ENCODE results near the gene ST14.
"Not testable (repeated sequence)": the region's sequence is repeated elsewhere in the genome, so short reads cannot be mapped to it uniquely, and the experiment has no call there.

ST14 gene

DNA sequence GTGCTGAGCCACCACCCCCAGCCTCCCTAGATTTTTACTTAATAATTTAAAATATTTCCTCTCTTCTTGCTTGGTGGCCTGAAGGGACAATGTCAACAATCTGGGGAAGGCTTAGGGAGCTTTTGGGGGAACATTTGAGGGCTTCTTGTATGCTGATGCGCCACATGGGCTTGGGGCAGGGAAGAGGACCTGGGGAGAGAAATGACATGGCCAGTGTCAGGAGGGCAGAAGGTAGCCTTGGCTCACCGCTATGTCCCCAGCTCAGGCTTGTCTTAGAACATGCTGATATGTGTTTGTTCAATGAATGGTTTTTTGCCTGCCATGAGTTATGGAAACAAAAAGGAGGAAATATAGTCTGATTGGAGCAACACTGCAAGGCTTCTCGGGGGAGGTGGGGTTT lies 51.6 kb downstream of the ST14 start:
- no peak for FAIRE-seq

DNA sequence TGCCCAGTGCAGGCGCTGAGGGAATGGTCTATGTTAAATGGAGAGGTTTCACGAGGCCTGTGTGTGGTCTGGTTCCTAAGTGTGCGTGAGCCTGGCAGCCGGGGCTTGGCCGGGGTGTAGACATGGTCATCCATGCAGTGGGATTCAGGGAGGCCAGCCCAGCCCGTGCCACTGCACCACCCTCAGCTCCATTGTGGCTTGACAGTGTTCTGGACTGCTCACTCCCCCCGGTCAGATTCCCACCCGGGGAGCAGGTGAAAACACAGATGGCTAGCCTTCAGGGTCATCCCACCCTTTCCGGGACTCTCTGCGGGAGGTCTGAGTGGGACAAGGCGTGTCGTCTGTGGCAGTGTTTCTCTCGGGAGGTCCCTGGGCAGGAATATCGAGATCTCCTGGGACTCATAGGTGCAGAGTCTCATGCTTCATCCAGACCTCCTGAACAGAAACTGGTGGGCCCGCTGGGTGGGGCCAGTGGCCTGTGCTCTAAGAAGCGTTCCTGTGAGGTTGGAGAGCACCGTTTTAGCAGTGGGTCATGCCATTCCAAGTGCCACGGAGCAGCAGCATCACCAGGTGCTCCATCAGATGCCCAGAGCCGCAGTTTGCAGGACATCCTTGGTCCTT lies 52.3 kb downstream of the ST14 start:
- no peak for FAIRE-seq

DNA sequence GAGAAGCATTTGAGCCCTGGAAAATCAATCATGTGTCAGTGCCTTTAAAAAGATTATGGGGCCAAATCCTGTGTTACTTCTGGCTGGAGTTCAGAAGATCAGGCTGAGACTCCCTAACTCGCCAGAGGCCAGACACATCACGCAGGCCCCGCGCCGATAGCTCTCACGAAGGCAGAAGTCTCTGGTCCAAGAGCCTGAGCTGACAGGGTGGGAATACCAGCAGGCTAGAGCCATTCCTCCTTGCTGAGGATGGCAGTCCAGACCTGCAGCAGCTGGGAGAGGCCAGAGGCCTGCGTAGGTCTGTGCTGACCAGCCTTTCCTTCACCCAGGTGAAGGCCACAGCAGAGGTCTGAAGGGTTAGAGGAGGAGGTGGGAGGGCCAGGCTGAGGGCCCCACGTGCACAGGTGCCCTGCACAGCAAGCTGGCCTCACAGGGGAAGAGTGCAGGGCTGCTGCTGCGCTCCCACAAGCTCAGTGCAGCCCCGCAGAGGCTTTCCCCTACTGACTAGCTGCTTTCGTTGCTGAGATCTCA lies 52.9 kb downstream of the ST14 start:
- no peak for FAIRE-seq

DNA sequence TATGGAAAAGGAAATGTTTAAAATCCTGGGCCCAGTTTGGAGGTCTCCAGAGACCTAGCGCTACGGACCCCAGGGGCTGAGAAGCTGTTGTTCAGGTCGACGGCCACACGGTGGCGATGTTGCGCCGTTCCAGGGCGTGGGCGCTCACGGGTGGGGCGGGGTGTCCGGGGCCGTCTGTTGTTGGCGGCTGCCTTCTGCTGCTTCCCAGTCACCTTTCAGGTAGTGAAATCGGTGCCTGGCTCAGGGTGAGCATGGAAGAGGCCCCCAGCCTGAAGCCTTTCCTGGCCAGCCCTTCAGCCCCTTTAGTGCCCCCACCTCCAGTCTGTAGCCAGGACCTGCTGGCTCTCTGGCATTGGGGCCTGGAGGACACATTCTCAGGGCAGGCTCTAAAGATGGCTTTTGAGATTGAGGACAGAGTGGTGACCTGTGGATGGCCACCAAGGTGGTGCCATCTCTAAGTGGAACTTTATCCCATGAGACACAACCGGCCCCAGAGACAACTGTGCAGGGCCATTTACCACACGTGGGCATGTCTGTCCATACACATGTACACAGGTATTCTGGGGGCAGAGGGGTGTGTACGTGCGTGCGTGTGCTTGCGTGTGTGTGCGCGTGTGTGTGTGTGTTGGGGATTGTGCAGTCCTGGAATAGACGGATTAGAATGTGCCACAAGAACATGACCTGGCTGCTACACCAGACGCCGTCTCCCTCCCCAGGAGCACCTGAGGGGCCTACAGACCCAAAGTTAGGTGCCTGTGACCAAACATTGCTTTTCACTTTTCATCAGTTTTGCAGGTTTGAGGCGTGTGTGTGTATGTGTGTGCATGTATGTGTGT lies 53.8 kb downstream of the ST14 start:
- FAIRE-seq = no peak

DNA sequence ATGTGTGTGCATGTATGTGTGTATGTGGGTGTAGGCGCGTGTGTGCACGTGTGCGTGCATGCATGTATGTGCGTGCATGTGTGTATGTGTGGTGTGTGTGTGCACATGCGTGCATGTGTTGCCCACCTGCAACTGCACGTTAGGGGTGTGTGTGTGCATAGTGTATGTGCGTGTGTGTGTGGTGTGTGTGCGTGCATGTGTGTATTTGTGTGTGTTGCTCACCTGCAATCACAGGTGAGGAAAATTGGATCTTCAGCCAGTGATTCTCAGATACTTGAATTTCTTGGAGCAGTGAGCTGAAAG lies 54.3 kb downstream of the ST14 start:
- FAIRE-seq = no peak

DNA sequence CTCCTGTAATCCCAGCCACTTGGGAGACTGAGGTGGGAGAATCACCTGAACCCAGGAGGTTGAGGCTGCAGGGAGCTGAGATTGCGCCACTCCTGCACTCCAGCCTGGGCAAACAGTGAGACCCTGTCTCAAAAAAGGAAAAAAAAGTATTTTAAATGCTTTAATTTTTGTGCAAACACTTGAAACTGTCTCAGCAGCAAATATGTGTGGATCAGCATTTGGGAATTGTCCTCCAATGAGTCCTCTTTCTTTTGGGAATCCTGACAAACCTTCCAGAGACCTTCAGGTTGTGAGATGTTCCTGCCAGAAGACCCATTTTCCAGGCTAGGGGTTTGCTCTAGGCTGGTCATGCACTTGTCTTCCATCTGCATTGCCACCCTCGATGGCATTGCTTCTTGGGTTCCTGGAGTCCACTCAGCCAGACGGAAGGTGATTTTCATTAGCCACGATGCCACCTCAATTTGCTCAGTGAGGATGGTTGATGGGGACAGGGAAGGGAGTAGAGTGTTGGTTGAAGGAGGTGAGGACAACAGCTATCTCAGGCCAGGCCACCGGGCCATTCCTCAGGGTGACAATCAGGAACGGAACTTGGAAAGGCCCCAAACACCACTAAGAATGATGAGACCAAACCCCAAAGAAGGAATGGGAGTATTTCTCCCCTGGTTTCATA lies 55.4 kb downstream of the ST14 start:
- FAIRE-seq = no peak

DNA sequence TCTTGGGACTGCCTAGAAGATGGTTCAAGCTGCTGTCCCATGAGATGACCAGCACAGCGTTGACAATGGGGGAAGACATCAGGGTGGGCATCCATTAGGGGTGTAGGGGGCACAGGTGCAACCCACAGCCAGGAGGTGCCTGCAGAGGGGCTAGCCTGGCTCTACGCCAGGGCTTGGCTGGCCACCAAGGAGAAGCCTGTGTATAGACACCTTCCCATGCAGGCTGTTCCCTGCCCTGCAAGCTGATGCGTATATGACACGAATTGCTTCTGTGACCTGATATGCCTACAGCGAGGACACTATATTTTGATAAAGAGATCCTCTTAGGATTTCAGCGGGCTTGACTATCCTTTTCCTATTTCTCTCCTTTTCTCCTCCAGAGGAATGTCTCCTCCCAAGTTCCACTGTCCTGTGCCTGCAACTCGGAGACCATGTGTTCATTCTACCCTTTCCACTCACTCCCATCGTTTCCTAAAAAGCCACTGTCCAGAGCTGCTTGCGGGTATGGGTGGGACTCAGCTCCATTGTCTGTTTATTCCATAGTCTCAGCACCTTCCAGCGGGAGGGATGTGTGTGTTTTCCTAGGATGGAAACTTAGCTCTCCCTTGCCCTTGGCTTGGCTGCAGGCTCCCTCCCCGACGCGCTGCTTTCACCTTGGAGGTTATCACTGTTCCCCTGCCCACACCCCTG lies 56.1 kb downstream of the ST14 start:
- no peak for FAIRE-seq

DNA sequence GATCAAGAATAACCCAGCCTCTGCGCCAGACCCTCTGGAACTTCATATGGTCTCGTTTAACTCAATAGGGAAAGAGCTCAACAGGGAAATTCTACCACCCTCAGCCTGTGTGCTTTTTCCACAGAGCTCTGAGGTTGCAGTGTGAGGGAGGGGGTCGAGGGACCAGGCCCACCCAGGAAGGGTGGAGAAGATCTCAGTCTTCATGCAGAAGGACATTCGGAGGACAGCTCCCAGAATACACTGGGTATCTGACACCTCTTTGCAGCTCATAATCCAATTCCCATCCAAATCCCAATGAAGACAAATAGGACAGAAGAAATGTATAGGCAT lies 56.6 kb downstream of the ST14 start:
- FAIRE-seq = no peak

DNA sequence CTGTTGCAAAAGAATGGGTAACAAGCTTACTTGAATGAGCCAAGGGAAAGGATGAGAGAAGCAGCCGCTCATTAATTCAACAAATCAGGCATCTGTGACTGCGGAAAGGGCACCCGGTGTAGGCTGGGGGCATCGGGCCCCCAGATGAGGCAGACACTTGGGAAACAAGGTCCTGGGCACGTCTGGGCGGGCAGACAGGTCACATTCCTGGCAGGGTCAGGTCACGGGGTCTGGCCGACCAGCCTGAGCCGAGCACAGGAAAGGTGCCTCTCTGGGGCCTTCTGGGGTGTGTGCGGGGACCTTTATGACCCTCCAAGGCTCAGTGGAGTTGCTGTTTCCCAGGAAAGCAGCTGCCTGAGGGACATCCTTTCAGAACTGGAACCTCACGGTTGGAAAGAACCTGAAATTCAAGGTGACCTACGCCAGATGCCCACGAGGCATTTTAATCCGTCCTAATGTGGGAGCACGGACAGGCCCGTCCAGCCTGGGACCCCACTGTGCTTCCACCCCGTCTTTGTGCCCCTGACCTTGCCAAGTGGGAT lies 57.1 kb downstream of the ST14 start:
- no peak for FAIRE-seq

DNA sequence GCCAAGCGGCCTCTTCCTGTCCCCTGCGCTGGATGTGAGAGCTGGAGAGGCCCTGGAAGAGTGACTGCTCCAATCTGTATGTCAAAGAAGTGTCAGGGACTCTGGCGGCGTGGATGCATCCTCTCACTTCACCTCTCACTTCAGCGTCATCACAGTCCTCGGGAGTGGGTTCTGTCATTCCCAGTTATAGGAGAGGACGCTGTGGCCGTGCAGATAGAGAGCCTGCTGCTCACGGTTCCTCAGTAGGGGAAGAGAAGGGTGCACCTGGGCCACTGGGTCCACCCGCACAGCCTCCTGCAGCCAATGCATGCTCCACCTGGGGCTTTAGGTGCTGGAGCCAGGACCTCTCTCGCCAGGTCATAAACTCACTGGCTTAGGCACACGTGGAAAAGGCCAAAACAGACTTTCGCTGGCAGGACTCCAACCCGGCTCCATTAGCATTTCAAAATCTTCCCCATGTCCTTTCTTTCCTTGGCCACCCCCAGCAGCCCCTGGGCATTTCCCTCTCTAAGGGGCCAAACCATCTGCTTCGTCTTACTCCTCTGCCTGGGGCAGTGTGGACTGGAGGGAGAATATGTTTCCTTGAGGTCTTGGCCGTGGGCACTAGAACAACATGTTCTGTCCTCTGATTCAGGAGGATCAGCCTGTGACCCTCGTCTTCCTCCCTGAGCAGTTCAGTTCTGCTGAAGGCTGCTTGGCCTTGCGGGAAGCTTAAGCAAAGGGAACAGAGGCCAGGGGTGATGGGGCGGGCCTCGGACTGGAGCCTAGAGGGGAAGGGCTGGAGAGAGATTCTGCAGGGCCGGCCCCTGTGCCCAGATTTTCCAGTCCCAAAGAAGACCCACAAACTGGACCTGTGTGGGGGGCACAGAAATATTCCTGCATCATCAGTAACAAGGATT lies 57.8 kb downstream of the ST14 start:
- no peak for FAIRE-seq

DNA sequence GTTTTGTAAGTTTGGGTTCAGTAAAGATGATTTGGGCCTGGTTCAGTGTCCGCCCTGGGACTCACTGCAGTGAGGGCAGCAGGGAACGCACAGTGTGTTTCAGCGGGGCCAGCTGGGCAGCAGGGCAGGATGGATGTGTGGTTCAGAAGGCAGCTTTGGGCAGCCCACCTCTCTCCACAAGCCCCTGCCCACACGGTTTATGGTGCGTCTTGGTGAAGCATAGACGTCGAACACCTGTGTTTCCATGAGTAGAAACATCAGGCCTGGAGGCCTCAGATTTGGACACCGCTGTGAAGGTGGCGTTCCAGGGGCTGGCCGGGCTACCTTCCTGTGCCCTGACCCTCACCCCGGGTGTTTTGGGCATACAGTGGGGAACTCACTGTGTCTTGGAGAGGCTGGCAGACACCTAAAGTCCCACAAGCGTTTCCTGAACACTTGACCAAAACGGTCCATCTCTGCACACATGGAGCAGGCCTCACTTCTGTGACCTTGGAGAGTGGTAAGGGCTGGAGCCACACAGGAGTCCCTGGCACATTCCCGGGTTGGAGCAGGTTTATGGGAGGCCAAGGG lies 59.0 kb downstream of the ST14 start:
- no peak for FAIRE-seq

DNA sequence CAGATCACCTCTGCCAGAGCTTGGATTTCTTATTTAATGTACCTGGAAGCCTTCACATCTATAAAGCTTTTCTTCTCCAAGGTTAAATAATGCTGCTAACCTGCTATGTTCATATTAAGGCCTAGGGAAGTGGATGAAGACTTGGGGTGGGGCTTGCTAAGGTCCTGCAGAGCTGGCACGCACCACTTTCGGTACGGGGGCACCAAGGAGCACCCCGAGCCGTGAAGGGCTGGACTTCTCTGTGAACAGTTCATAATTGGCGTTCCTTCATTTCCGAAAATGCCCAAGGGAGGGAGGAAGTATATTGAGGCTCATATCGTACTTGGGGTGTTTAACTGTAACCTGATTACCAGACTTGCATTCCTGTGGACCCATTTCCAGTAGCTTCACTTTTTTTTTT lies 59.6 kb downstream of the ST14 start:
- FAIRE-seq = no peak

DNA sequence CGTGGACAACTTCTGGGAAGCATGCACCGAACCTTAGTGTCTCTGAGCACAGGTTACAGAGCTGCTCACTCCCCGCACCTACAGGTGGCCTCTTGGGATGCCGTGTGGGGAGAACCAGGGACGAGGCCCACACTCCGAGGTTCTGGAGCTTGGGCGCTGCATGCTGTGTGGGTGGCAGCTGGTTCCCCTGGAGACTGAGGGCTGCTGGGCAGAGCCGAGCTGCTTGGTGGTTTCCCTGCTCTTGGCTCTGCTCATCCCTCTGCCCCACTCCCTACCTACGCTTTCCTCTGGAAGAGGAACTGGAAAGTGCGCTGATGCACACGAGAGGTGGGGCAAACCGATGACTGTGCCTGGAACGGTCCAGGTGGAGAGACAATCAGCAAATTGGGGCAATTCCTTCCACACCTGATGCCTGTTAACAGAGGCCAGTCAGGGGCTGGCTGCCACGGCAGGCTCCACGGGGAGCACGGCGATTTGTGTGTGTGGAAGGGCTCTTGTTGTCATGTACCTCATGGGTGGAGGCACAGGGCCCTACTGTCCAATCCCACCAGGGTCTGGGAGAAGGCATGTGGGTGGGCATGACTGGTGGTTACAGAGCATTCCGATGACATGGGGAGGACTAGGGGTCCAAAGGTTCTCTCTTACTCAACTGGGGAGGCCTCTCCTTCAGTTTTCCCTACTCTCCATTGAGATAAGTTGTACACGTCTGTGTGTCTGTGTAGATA lies 60.9 kb downstream of the ST14 start:
- no peak for FAIRE-seq

DNA sequence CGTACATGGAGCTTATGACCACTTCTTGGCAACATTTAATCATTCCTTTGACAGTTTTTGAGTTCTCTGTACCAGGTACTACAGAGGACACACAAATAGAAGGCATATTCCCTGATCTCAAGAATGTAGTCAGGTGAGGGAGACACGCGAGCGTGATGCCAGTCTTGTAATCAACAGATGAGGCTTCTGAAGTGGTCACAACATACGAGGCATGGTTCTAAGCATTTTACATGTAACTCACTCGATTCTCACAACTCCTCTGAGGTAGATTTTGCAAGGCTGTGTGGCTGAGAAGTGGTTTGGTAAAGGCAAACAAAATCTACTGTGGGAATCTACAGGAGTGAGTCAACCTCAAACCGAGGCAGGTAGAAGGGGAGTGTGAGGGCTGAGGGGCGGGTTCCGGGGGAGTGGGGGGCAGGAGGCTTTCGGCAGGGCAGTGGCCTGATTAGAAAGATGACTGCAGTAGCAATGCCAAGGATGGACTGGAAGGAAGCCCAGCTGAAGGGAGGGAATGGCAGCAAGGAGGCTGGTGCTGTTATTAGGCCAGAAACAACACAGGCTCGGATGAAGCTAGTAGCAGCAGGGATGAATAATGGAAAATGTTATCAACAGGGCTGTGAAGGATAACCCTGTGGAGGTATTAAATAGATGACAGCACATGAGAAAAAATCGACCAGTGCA lies 63.8 kb downstream of the ST14 start:
- no peak for FAIRE-seq

DNA sequence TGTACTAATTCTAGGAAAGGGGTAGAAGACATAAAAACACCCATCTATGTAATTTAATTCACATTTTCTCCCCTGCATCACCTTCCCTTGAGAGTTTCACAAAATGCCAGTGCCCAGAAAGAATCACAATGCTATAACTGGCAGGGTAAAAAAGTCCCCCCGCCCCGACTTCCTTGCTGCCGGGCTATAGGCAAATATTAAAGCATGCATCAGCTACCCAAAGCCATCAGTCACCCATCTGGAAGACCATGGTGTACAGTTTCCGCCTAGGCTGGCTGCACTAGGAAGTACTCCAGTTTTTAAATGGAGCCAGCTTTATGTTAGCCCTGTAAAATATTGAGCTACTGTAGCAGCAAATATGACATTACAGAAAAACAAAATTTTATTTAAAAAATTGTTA lies 67.8 kb downstream of the ST14 start:
- no peak for FAIRE-seq

DNA sequence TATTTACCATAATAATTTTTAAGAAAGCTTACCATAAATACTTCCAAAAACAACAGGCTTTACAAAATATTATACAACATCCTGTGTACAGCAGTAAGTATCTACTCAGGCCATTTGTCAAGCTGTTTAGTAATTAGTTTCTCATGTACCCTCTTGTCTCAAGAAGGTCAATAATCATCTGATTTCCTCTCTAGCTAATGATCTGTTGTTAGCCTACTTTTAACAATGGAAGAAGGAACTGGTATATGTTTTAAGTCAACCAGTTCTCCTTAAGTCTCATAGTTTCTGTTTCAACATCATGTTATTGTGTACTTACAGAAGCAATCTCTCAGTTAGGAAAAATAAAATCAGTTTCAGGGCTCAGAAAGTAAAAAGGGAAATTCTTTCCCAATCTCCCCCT lies 73.9 kb downstream of the ST14 start:
- not testable (repeated sequence) for FAIRE-seq

DNA sequence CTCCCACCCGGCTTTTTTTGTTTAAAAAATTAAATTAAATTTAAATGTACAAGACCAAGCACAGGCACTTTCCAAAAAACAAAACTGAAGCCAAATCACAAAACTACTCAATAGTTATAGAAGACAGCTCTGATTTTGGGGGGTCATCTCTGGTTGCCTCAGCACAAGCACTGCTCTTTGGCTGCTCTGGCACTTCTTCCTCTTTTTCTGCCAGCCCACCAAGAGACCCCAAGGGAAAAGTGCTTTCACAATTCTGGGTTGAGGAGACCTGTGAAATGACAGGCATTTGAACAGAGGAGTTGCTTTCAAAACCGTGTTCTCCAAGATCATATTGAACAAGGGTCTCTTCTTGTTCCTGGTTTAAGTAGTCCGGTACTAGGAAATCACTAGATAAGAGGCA lies 74.3 kb downstream of the ST14 start:
- FAIRE-seq = not testable (repeated sequence)

DNA sequence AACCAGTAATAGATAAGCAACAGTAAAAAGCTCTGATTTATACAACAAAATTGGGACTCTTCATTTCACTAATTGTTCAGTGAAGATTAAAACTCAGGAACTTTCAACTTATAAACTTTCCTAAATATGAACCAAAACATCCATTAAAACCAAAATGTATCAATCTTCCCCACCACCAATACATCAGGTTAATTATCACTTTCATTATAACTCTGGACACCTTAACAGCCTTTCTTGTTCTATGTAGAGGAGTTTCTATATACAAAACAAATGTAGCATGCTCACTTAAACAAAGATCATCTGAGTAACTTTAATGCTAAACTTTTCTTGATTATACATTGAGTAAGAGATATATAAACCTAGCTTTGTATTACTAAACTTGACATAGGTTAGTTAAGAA lies 74.7 kb downstream of the ST14 start:
- no peak for FAIRE-seq

DNA sequence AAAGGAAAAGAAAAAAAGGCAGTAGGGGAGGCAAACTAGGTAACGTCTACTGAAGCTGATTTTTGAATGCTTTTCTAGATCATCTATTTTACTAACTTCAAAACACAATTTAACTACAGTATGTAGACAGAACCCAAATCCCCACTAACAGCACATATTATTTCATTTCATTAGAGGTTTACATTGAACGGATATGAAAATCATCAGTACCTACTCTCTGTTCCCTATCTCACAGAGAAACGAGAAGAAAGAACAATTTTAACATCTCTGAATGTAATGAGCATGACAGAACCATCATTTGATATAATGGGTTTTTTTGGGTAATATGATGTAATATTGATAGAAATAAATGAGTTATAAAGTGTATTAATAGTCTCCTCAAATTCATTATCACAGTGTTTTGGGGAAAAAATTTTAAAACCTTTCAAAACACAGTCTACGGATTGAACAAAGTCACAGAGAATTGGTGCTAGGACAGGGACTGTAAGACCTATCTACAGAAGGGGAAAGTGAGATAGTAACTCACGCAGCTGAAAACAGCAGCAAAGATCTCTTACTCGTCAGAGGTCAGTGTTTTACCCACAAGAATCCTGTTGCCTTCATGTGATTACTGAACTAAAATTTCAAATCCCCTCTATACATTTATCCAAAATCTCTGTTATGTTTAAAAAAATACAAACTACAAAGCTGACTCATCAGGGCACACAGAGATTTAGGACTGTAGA lies 77.9 kb downstream of the ST14 start:
- no peak for FAIRE-seq

DNA sequence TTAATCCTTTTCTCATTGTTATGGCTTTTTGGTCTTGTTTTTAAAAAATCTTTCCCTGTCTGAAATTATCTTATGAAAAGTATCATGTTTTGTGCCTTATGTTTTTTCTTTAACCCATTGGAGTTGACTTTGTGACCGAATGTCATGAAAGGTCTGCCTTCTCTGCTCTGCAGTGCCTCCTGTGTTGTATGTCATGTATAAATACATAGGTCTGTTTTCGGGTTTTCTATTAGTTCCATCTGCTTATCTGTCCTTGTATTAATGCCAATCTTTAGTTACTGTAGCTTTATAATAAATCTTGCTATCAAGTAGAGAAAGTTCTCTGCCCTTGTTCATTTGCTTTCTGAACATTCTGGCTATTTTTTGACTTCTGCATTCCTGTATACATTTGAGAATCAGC lies 82.1 kb downstream of the ST14 start:
- no peak for FAIRE-seq

Data from A204.1 (cell line).